Caco-2 (cell line): Measurements from ENCODE around the gene NPIPA5. TPM values are rescaled to one million over a fixed set of nuclear protein-coding genes. Genes with fewer than 3 reads are reported as not detected.
"Not testable (repeated sequence)": the region's sequence is repeated elsewhere in the genome, so short reads cannot be mapped to it uniquely, and the experiment has no call there.

Source experiments
- BruUV-seq: library from RNA; stranded (reverse); fragments of 400-500 nt; replicated peaks from 2 replicates; lab custom pipeline; 2021; lab: Mats Ljungman, UMichigan
- CTCF ChIA-PET: fragments of 300-600 bp; sonication (Branson Sonifier 250); formaldehyde crosslinking; loops from one replicate; lab custom pipeline; 2022; ENCODE audit warnings: antibody characterized with exemption; lab: Charles Lee
- POLR2A ChIA-PET: fragments of 300-600 bp; sonication (Branson Sonifier 250); formaldehyde crosslinking; loops from one replicate; lab custom pipeline; 2022; ENCODE audit warnings: antibody characterized with exemption; lab: Charles Lee
- DNase-seq, 2 experiments: peaks; one replicate each; pipeline versions ENCODE4 v3.0.0 to v3.0.0-alpha.2; 2020 to 2022
- H3K27me3 ChIP-seq: replicated peaks from 2 replicates; pipeline ENCODE4 v1.6.0; 2011; ENCODE audit warnings: low read length; ENCODE audit not compliant: control insufficient read depth, insufficient read depth
- H3K36me3 ChIP-seq: 2 replicates; pipeline ENCODE4 v1.5.1; 2011; ENCODE audit warnings: low read length; ENCODE audit not compliant: control insufficient read depth, insufficient read depth
- H3K4me1 ChIP-seq: fragments of 250-450 bp; sonication (Bioruptor Pico); 2 replicates; pipeline ENCODE4 v1.5.1; 2020; ENCODE audit warnings: mild to moderate bottlenecking
- H3K4me3 ChIP-seq: 2 replicates; pipeline ENCODE4 v1.5.1; 2011; ENCODE audit warnings: low read depth, mild to moderate bottlenecking, control low read depth, low read length
- H3K9me3 ChIP-seq: fragments of 250-450 bp; sonication (Bioruptor Pico); 2 replicates; pipeline ENCODE4 v1.5.1; 2020; ENCODE audit warnings: mild to moderate bottlenecking, moderate library complexity
- H3K27ac Mint-ChIP-seq: one replicate; pipeline ENCODE4 v1.8.0; 2022; ENCODE audit warnings: mixed read lengths; ENCODE audit not compliant: unreplicated experiment
- H3K27me3 Mint-ChIP-seq: one replicate; pipeline ENCODE4 v1.8.0; 2022; ENCODE audit warnings: mixed read lengths; ENCODE audit not compliant: insufficient read depth, unreplicated experiment
- H3K36me3 Mint-ChIP-seq: one replicate; pipeline ENCODE4 v1.8.0; 2022; ENCODE audit warnings: mild to moderate bottlenecking, mixed read lengths; ENCODE audit not compliant: insufficient read depth, unreplicated experiment
- H3K4me1 Mint-ChIP-seq: one replicate; pipeline ENCODE4 v1.8.0; 2022; ENCODE audit warnings: low read depth, mixed read lengths; ENCODE audit not compliant: unreplicated experiment
- H3K4me3 Mint-ChIP-seq: one replicate; pipeline ENCODE4 v1.8.0; 2022; ENCODE audit warnings: mild to moderate bottlenecking, moderate library complexity, mixed read lengths; ENCODE audit not compliant: unreplicated experiment
- H3K9me3 Mint-ChIP-seq: one replicate; pipeline ENCODE4 v1.8.0; 2022; ENCODE audit warnings: mixed read lengths; ENCODE audit not compliant: unreplicated experiment
- intact Hi-C: fragments of 100-400 bp; cut with micrococcal nuclease; formaldehyde crosslinking; loops from one replicate; pipeline ENCODE4 v1.10.0; 2022; ENCODE audit not compliant: unreplicated experiment
- total RNA-seq: library from RNA; stranded (reverse); gene quantifications from 2 replicates; pipeline ENCODE4 v1.2.3, GENCODE V29; 2022

The NPIPA5 gene
- total RNA-seq, 1 experiment from 2014 or later: 8.3 TPM

DNA sequence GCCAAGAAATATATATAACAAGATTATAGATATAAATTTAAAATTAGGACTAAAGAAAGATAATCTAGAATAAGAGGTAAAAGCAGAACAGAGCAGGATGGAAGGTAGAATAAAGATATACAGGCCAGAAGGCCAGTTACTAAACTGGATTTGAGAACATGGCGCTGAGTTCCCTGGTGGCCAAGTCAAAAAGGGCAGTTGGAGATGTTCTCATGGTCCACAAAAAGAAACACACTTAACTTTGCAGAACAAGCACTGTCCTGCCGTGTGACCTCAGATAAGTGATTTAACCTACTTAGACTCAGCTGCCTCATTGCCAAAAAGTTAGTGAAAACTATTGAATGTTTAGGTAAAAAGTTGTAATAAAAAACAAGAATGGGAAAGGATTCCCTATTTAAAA is 23.2 kb downstream of the NPIPA5 start:
- CTCF ChIA-PET, H3K4me1 Mint-ChIP-seq, H3K4me3 Mint-ChIP-seq, H3K9me3 Mint-ChIP-seq, H3K4me3 ChIP-seq, H3K27ac Mint-ChIP-seq, H3K36me3 Mint-ChIP-seq, H3K36me3 ChIP-seq, intact Hi-C loops, H3K27me3 Mint-ChIP-seq, H3K9me3 ChIP-seq, H3K27me3 ChIP-seq, H3K4me1 ChIP-seq, DNase-seq, POLR2A ChIA-PET, BruUV-seq: not testable (repeated sequence)

DNA sequence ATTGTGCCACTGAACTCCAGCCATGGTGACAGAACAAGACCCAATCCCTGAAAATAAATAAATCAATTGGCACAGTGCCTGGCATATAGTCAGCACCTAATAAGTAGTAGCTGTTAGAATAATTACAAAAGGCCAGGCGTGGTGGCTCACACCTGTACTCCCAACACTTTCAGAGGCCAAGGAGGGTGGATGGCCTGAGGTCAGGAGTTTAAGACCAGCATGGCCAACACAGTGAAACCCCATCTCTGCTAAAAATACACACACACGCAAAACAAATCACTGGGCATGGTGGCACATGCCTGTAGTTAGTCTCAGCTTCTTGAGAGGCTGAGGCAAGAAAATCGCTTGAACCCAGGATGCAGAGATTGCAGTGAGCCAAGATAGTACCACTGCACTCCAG is 25.2 kb downstream of the NPIPA5 start:
- POLR2A ChIA-PET, H3K27ac Mint-ChIP-seq, H3K4me3 Mint-ChIP-seq, H3K9me3 Mint-ChIP-seq, CTCF ChIA-PET, H3K36me3 ChIP-seq, H3K27me3 Mint-ChIP-seq, H3K27me3 ChIP-seq, H3K4me1 Mint-ChIP-seq, H3K4me1 ChIP-seq, DNase-seq, BruUV-seq, H3K36me3 Mint-ChIP-seq, H3K4me3 ChIP-seq, H3K9me3 ChIP-seq, intact Hi-C loops: not testable (repeated sequence)

DNA sequence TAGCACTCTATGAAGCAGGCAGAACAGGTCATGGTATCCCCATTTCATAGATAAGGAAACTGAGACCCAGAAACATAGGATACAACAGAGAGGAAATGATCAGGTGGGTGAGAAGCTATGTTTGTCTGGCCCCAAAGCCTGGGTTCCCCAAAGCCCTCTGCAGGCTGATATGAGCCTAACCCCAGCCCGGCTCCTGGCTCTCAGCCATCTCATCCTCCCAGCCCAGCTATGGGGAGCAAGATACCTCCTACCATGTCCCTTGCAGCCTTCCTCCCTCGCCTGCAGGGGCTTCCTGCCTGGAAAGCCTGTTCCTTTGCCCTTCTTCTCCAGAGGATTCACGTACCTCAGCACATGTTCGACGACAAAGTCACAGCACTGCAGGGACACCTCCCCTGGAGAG is 26.3 kb downstream of the NPIPA5 start:
- intact Hi-C loops, BruUV-seq, H3K36me3 Mint-ChIP-seq, DNase-seq, H3K9me3 ChIP-seq, H3K27ac Mint-ChIP-seq, H3K27me3 Mint-ChIP-seq, POLR2A ChIA-PET, CTCF ChIA-PET, H3K4me1 Mint-ChIP-seq, H3K9me3 Mint-ChIP-seq, H3K4me1 ChIP-seq, H3K36me3 ChIP-seq, H3K27me3 ChIP-seq, H3K4me3 Mint-ChIP-seq, H3K4me3 ChIP-seq: not testable (repeated sequence)

- H3K9me3 Mint-ChIP-seq, H3K4me3 Mint-ChIP-seq, CTCF ChIA-PET, H3K4me1 Mint-ChIP-seq, POLR2A ChIA-PET, H3K4me3 ChIP-seq, H3K27me3 ChIP-seq, H3K27me3 Mint-ChIP-seq, H3K4me1 ChIP-seq, DNase-seq, H3K27ac Mint-ChIP-seq, H3K9me3 ChIP-seq, BruUV-seq, intact Hi-C loops, H3K36me3 Mint-ChIP-seq, H3K36me3 ChIP-seq: not testable (repeated sequence)
Observed at GRCh38 chr16:15351251-15351650, 26.8 kb downstream of the NPIPA5 start.

DNA sequence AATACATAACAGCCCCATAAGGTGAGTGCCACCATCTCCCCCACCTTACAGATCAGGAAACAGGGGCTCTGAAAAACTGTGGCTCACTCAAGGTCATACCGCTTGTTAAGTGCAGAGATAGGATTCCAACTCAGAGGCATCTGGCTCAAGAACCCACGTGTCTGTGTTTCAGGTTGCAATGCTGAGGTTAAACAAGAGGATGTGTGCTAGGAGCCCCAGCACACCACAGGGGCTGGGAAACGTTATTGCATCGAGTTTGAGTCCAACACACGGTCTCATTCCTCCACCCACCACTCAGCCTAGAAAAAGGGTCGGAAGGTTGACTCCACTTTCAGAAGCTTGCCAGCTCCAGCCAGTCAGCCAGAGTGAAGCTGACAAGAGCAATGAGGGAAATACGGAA is 29.4 kb downstream of the NPIPA5 start:
- H3K9me3 Mint-ChIP-seq, CTCF ChIA-PET, H3K36me3 ChIP-seq, H3K27me3 Mint-ChIP-seq, H3K4me1 ChIP-seq, H3K36me3 Mint-ChIP-seq, H3K9me3 ChIP-seq, H3K27me3 ChIP-seq, DNase-seq, H3K27ac Mint-ChIP-seq, H3K4me3 Mint-ChIP-seq, H3K4me3 ChIP-seq, POLR2A ChIA-PET, H3K4me1 Mint-ChIP-seq, BruUV-seq, intact Hi-C loops: not testable (repeated sequence)

GRCh38 chr16:15342337-15342736 is 35.8 kb downstream of the NPIPA5 start:
- BruUV-seq, H3K36me3 Mint-ChIP-seq, intact Hi-C loops, H3K27me3 Mint-ChIP-seq, H3K9me3 Mint-ChIP-seq, DNase-seq, H3K4me1 ChIP-seq, H3K4me1 Mint-ChIP-seq, H3K9me3 ChIP-seq, H3K27ac Mint-ChIP-seq, POLR2A ChIA-PET, H3K27me3 ChIP-seq, H3K4me3 Mint-ChIP-seq, H3K36me3 ChIP-seq, H3K4me3 ChIP-seq, CTCF ChIA-PET: not testable (repeated sequence)

DNA sequence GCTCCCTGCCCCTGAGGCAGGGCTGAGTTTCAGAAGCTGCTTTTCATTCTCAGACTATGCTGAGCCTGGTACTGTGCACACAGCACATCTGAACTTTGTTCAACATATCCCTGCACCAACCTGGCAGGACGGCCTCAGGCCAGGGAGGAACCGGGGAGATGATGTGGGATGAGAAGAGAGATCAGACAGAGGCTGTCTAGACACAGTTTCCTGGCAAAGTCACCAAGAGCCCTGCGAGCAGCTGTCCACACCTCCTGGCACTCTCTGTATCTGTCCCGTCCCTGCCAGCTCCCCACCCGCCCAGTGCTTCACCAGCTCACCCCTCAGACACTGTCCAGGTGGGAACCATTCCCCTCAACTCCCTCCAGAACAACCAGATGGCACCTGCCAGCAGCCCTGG is 39.1 kb downstream of the NPIPA5 start:
- H3K9me3 ChIP-seq, H3K9me3 Mint-ChIP-seq, H3K4me3 ChIP-seq, H3K4me3 Mint-ChIP-seq, POLR2A ChIA-PET, DNase-seq, H3K4me1 Mint-ChIP-seq, H3K4me1 ChIP-seq, intact Hi-C loops, H3K27me3 Mint-ChIP-seq, H3K27ac Mint-ChIP-seq, BruUV-seq, H3K36me3 Mint-ChIP-seq, H3K36me3 ChIP-seq, CTCF ChIA-PET, H3K27me3 ChIP-seq: not testable (repeated sequence)
